Astrocyte (in vitro differentiated cells and primary cell): Measurements from ENCODE around the gene NUP210. TPM values are rescaled to one million over a fixed set of nuclear protein-coding genes. Genes with fewer than 3 reads are reported as not detected.

Experiments
- DNase-seq: peaks from one replicate; pipeline ENCODE4 v3.0.0-alpha.2; 2010; ENCODE audit warnings: low read depth
- FAIRE-seq: peaks from 2 replicates; lab custom pipeline; 2011; peaks lifted over from hg19 to GRCh38; lab: Jason Lieb, UNC
- H2AFZ ChIP-seq: 2 replicates; pipeline ENCODE4 v1.6.0; 2012; ENCODE audit warnings: low read depth, low read length, inconsistent platforms
- H3K27ac ChIP-seq: 2 replicates; pipeline ENCODE4 v1.5.1; 2011; ENCODE audit warnings: low read depth, low read length, inconsistent platforms
- H3K27me3 ChIP-seq: 2 replicates; pipeline ENCODE4 v1.6.0; 2011; ENCODE audit warnings: low read length, inconsistent platforms; ENCODE audit not compliant: insufficient read depth
- H3K36me3 ChIP-seq: 2 replicates; pipeline ENCODE4 v1.5.1; 2011; ENCODE audit warnings: low read length, inconsistent platforms; ENCODE audit not compliant: insufficient read depth
- H3K4me1 ChIP-seq: 2 replicates; pipeline ENCODE4 v1.5.1; 2011; ENCODE audit warnings: low read length, inconsistent platforms; ENCODE audit not compliant: insufficient read depth
- H3K4me2 ChIP-seq: 2 replicates; pipeline ENCODE4 v1.6.0; 2012; ENCODE audit warnings: low read length, inconsistent platforms
- H3K4me3 ChIP-seq: 2 replicates; pipeline ENCODE4 v1.5.1; 2011; ENCODE audit warnings: low read depth, mild to moderate bottlenecking, low read length, inconsistent platforms; ENCODE audit not compliant: insufficient read depth
- H3K79me2 ChIP-seq: 2 replicates; pipeline ENCODE4 v1.6.0; 2012; ENCODE audit warnings: mild to moderate bottlenecking, low read length, inconsistent platforms; ENCODE audit not compliant: insufficient read depth
- H3K9ac ChIP-seq: 2 replicates; pipeline ENCODE4 v1.6.0; 2012; ENCODE audit warnings: mild to moderate bottlenecking, low read length, inconsistent platforms
- H3K9me3 ChIP-seq: 2 replicates; pipeline ENCODE4 v1.5.1; 2012; ENCODE audit warnings: low read depth, mild to moderate bottlenecking, low read length, inconsistent platforms; ENCODE audit not compliant: insufficient read depth
- H4K20me1 ChIP-seq: 2 replicates; pipeline ENCODE4 v1.6.0; 2012; ENCODE audit warnings: low read length, inconsistent platforms; ENCODE audit not compliant: insufficient read depth
- H3K27ac Mint-ChIP-seq: one replicate; pipeline ENCODE4 v1.8.0; 2021; ENCODE audit warnings: mild to moderate bottlenecking, mixed read lengths; ENCODE audit not compliant: unreplicated experiment
- H3K27me3 Mint-ChIP-seq: one replicate; pipeline ENCODE4 v1.8.0; 2021; ENCODE audit warnings: low read depth, mixed read lengths; ENCODE audit not compliant: unreplicated experiment
- H3K36me3 Mint-ChIP-seq: one replicate; pipeline ENCODE4 v1.8.0; 2021; ENCODE audit warnings: low read depth, mixed read lengths; ENCODE audit not compliant: unreplicated experiment
- H3K4me1 Mint-ChIP-seq: one replicate; pipeline ENCODE4 v1.8.0; 2021; ENCODE audit warnings: low read depth, mixed read lengths; ENCODE audit not compliant: unreplicated experiment
- H3K4me3 Mint-ChIP-seq: one replicate; pipeline ENCODE4 v1.8.0; 2021; ENCODE audit warnings: mild to moderate bottlenecking, moderate library complexity, mixed read lengths; ENCODE audit not compliant: unreplicated experiment
- H3K9me3 Mint-ChIP-seq: one replicate; pipeline ENCODE4 v1.8.0; 2021; ENCODE audit warnings: mild to moderate bottlenecking, mixed read lengths; ENCODE audit not compliant: unreplicated experiment
- CTCF ChIP-seq: IDR thresholded peaks from 2 replicates; pipeline ENCODE4 v1.5.1; 2011; ENCODE audit warnings: low read depth, mild to moderate bottlenecking, inconsistent platforms, low read length, moderate library complexity; ENCODE audit not compliant: insufficient read depth
- EZH2 ChIP-seq: IDR thresholded peaks from 2 replicates; pipeline ENCODE4 v1.6.1; 2012; ENCODE audit warnings: mild to moderate bottlenecking, low read length, inconsistent platforms; ENCODE audit not compliant: insufficient read depth
- total RNA-seq: library from RNA; stranded (reverse); gene quantifications from 2 replicates; pipeline ENCODE4 v1.2.1, GENCODE V29; 2021

Gene NUP210
- total RNA-seq, 1 donor from 2014 or later, result 1.2 TPM

- no peak for FAIRE-seq
- Histone ChIP-seq H3K79me2 (no peaks in the 10 kb centered on the region), H3K9ac (no peak overlapping the region), H3K4me1 (no peaks in the 10 kb centered on the region), H3K27me3 (no peaks in the 10 kb centered on the region), H4K20me1 (no peaks in the 10 kb centered on the region), H3K36me3 (no peaks in the 10 kb centered on the region), H3K4me3 (no peak overlapping the region), H3K4me2 (no peak overlapping the region), H3K27ac (no peak overlapping the region), H3K9me3 (no peaks in the 10 kb centered on the region), H2AFZ (no peak overlapping the region)
- no peak for TF ChIP-seq EZH2
- TF ChIP-seq CTCF, result no peak
- no peaks in the 10 kb centered on the region for H3K9me3 Mint-ChIP-seq
- peaks cover 10% of the 10 kb centered on the region for H3K27me3 Mint-ChIP-seq
- no peaks in the 10 kb centered on the region for H3K4me1 Mint-ChIP-seq
- H3K27ac Mint-ChIP-seq, result no peak overlapping the region
- no peak for DNase-seq
- H3K36me3 Mint-ChIP-seq, result no peaks in the 10 kb centered on the region
- H3K4me3 Mint-ChIP-seq, result no peak overlapping the region
Observed at GRCh38 chr3:13399603-13400002, 20.5 kb downstream of the NUP210 start.

GRCh38 chr3:13397316-13397715 lies 22.8 kb downstream of the NUP210 start:
- no peaks in the 10 kb centered on the region for H3K79me2 ChIP-seq
- no peak overlapping the region for H3K4me3 ChIP-seq
- no peaks in the 10 kb centered on the region for H3K9me3 Mint-ChIP-seq
- no peaks in the 10 kb centered on the region for H3K36me3 Mint-ChIP-seq
- peaks cover 16% of the 10 kb centered on the region for H3K27me3 Mint-ChIP-seq
- H3K4me1 ChIP-seq, result no peaks in the 10 kb centered on the region
- no peak overlapping the region for H3K27ac ChIP-seq
- TF ChIP-seq CTCF, result no peak
- no peak for TF ChIP-seq EZH2
- no peaks in the 10 kb centered on the region for H4K20me1 ChIP-seq
- no peaks in the 10 kb centered on the region for H3K9me3 ChIP-seq
- DNase-seq, result no peak
- no peak overlapping the region for H3K27ac Mint-ChIP-seq
- H3K9ac ChIP-seq, result no peak overlapping the region
- H2AFZ ChIP-seq, result no peak overlapping the region
- no peak overlapping the region for H3K4me3 Mint-ChIP-seq
- no peaks in the 10 kb centered on the region for H3K4me1 Mint-ChIP-seq
- no peaks in the 10 kb centered on the region for H3K36me3 ChIP-seq
- H3K4me2 ChIP-seq, result no peak overlapping the region
- H3K27me3 ChIP-seq, result no peaks in the 10 kb centered on the region
- FAIRE-seq, result no peak

GRCh38 chr3:13394363-13394762 lies 25.8 kb downstream of the NUP210 start:
- Histone ChIP-seq H2AFZ (no peak overlapping the region), H3K27me3 (no peaks in the 10 kb centered on the region), H3K27ac (no peak overlapping the region), H3K4me2 (no peak overlapping the region), H3K79me2 (no peaks in the 10 kb centered on the region), H3K9me3 (no peaks in the 10 kb centered on the region), H3K9ac (no peak overlapping the region), H3K4me1 (no peaks in the 10 kb centered on the region), H3K4me3 (no peak overlapping the region), H3K36me3 (no peaks in the 10 kb centered on the region), H4K20me1 (no peaks in the 10 kb centered on the region)
- no peaks in the 10 kb centered on the region for H3K4me1 Mint-ChIP-seq
- DNase-seq (no peak), FAIRE-seq (no peak)
- TF ChIP-seq EZH2 (no peak), CTCF (no peak)
- H3K36me3 Mint-ChIP-seq, result no peaks in the 10 kb centered on the region
- peaks cover 2% of the 10 kb centered on the region for H3K9me3 Mint-ChIP-seq
- H3K27me3 Mint-ChIP-seq, result peaks cover 35% of the 10 kb centered on the region
- no peak overlapping the region for H3K27ac Mint-ChIP-seq
- no peak overlapping the region for H3K4me3 Mint-ChIP-seq
